Neuronal stem cell (in vitro differentiated cells): ENCODE results near the gene ELMO2.
A peak's percentile ranks its signal among the peaks of the same experiment; 100 is the strongest.

Experiments used
- DNase-seq: peaks from one replicate; pipeline ENCODE4 v3.0.0-alpha.2; 2013; ENCODE audit warnings: low spot score
- H2AFZ ChIP-seq: one replicate; pipeline ENCODE4 v1.6.1; 2013; ENCODE audit warnings: mild to moderate bottlenecking, low read length, inconsistent platforms
- H2AK5ac ChIP-seq: 2 replicates; pipeline ENCODE4 v1.6.1; 2013; ENCODE audit warnings: low read depth, mild to moderate bottlenecking, inconsistent platforms, low read length, moderate library complexity, mixed read lengths
- H2BK120ac ChIP-seq: 2 replicates; pipeline ENCODE4 v1.6.1; 2013; ENCODE audit warnings: low read depth, mild to moderate bottlenecking, inconsistent platforms, low read length, moderate library complexity, mixed read lengths
- H2BK12ac ChIP-seq: one replicate; pipeline ENCODE4 v1.6.1; 2013; ENCODE audit warnings: low read length, inconsistent platforms
- H2BK15ac ChIP-seq: 2 replicates; pipeline ENCODE4 v1.6.1; 2013; ENCODE audit warnings: mild to moderate bottlenecking, low read length, inconsistent platforms, mixed read lengths
- H2BK5ac ChIP-seq: one replicate; pipeline ENCODE4 v1.6.1; 2013; ENCODE audit warnings: inconsistent platforms, mild to moderate bottlenecking, low read length, moderate library complexity
- H3K14ac ChIP-seq: one replicate; pipeline ENCODE4 v1.6.1; 2013; ENCODE audit warnings: low read length, inconsistent platforms
- H3K18ac ChIP-seq: 2 replicates; pipeline ENCODE4 v1.6.1; 2013; ENCODE audit warnings: low read length, inconsistent platforms
- H3K23ac ChIP-seq: 2 replicates; pipeline ENCODE4 v1.6.1; 2013; ENCODE audit warnings: low read depth, mild to moderate bottlenecking, mixed read lengths, low read length, inconsistent platforms; ENCODE audit not compliant: poor library complexity
- H3K27ac ChIP-seq: replicated peaks from 3 replicates; pipeline ENCODE4 v1.5.1; 2013; ENCODE audit warnings: low read length, inconsistent platforms
- H3K27me3 ChIP-seq, 3 experiments: 2 replicates each; pipeline ENCODE4 v1.6.1; 2013; ENCODE audit warnings: low read length in 3 of 3, mild to moderate bottlenecking in 2 of 3, inconsistent platforms in 1 of 3, low read depth in 1 of 3, mixed read lengths in 1 of 3, moderate library complexity in 1 of 3; ENCODE audit not compliant: control insufficient read depth in 3 of 3, insufficient read depth in 3 of 3
- H3K36me3 ChIP-seq, 2 donors: replicated peaks in 1 of 2; 2 replicates each; pipeline ENCODE4 v1.6.1; 2013; ENCODE audit warnings: low read length in 2 of 2; ENCODE audit not compliant: control insufficient read depth in 2 of 2, insufficient read depth in 2 of 2
- H3K4ac ChIP-seq: 2 replicates; pipeline ENCODE4 v1.6.1; 2013; ENCODE audit warnings: inconsistent platforms, mild to moderate bottlenecking, low read length, moderate library complexity
- H3K4me1 ChIP-seq, 2 donors: 1 replicate in 1 of 2; 2 replicates in 1 of 2; pipeline ENCODE4 v1.6.1; 2013; ENCODE audit warnings: low read length in 2 of 2, low read depth in 1 of 2; ENCODE audit not compliant: control insufficient read depth in 2 of 2, insufficient read depth in 1 of 2
- H3K4me2 ChIP-seq: one replicate; pipeline ENCODE4 v1.6.1; 2013; ENCODE audit warnings: mild to moderate bottlenecking, low read length, inconsistent platforms; ENCODE audit not compliant: insufficient read depth, poor library complexity, severe bottlenecking
- H3K4me3 ChIP-seq, 2 donors: 2 replicates each; pipeline ENCODE4 v1.5.1; 2013; ENCODE audit warnings: low read length in 2 of 2, mild to moderate bottlenecking in 2 of 2, inconsistent platforms in 1 of 2, moderate library complexity in 1 of 2
- H3K79me1 ChIP-seq: one replicate; pipeline ENCODE4 v1.6.1; 2013; ENCODE audit warnings: low read depth, mild to moderate bottlenecking, inconsistent platforms, low read length, moderate library complexity
- H3K9ac ChIP-seq: one replicate; pipeline ENCODE4 v1.6.1; 2013; ENCODE audit warnings: mild to moderate bottlenecking, low read depth, low read length, inconsistent platforms; ENCODE audit not compliant: poor library complexity
- H3K9me3 ChIP-seq, 2 donors: replicated peaks in 1 of 2; 2 replicates each; pipeline versions ENCODE3 to v1.6.1; 2013; ENCODE audit warnings: low read length in 2 of 2, mild to moderate bottlenecking in 2 of 2, inconsistent platforms in 1 of 2, low read depth in 1 of 2, mixed read lengths in 1 of 2, moderate library complexity in 1 of 2; ENCODE audit not compliant: control insufficient read depth in 2 of 2, insufficient read depth in 1 of 2
- H4K8ac ChIP-seq: one replicate; pipeline ENCODE4 v1.6.1; 2013; ENCODE audit warnings: low read depth, mild to moderate bottlenecking, inconsistent platforms, low read length, moderate library complexity
- H4K91ac ChIP-seq: one replicate; pipeline ENCODE4 v1.6.1; 2013; ENCODE audit warnings: low read length, low read depth, mild to moderate bottlenecking, inconsistent platforms; ENCODE audit not compliant: poor library complexity
- WGBS, 2 donors: extraction: QIAGEN DNeasy Blood & Tissue Kit; methylation state at CpG; one replicate each; pipeline ENCODE4 v1.1.7; 2013; ENCODE audit warnings: missing lambda C conversion rate in 2 of 2, mixed read lengths in 1 of 2; ENCODE audit not compliant: insufficient read length in 2 of 2, insufficient replicate concordance in 1 of 2; ENCODE audit errors: extremely low coverage in 2 of 2; 5-methylcytosine and 5-hydroxymethylcytosine counted together

ELMO2 gene

DNA sequence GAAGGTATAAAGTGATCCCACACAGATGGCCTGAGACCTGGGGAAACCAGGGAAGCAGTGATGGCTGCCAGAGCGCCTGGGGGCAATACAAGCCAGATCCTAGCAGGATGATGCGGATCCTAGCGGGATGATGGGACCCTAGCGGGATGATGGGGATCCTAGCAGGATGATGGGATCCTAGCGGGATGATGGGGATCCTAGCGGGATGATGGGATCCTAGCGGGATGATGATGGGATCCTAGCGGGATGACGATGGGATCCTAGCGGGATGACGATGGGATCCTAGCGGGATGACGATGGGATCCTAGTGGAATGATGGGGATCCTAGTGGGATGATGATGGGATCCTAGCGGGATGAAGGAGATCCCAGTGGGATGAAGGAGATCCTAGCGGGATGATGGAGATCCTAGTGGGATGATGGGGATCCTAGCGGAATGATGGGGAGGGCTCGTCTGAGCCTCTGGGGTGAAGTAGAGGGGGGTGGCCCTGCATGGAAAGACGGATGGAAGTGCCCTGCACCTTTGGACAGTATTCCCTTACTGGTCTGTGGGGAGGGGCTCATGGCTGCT, 54.0 kb downstream of the ELMO2 start:
- Histone ChIP-seq H2AFZ (no peak overlapping the region), H3K79me1 (peaks cover 7% of the 10 kb centered on the region), H2BK12ac (no peak overlapping the region), H3K4ac (no peak overlapping the region), H3K14ac (no peak overlapping the region), H3K9me3 (no peaks in the 10 kb centered on the region), H3K27me3 (no peaks in the 10 kb centered on the region), H3K18ac (no peak overlapping the region), H2BK120ac (no peak overlapping the region), H3K4me2 (no peak overlapping the region), H2BK15ac (peak overlapping the region; percentile 93), H3K4me3 (no peak overlapping the region), H3K23ac (peak overlapping the region; percentile 14), H3K27ac (no peak overlapping the region), H3K36me3 (peaks cover 13 to 40% of the 10 kb centered on the region in 2 donors), H3K4me1 (peaks cover 33 to 41% of the 10 kb centered on the region in 2 donors), H3K9ac (no peak overlapping the region), H2AK5ac (no peak overlapping the region), H2BK5ac (peak overlapping the region; percentile 43), H4K91ac (no peak overlapping the region), H4K8ac (no peak overlapping the region)
- no CpG with 5 or more reads among the region's 18 CpGs for WGBS, 2 donors
- no peak for DNase-seq

DNA sequence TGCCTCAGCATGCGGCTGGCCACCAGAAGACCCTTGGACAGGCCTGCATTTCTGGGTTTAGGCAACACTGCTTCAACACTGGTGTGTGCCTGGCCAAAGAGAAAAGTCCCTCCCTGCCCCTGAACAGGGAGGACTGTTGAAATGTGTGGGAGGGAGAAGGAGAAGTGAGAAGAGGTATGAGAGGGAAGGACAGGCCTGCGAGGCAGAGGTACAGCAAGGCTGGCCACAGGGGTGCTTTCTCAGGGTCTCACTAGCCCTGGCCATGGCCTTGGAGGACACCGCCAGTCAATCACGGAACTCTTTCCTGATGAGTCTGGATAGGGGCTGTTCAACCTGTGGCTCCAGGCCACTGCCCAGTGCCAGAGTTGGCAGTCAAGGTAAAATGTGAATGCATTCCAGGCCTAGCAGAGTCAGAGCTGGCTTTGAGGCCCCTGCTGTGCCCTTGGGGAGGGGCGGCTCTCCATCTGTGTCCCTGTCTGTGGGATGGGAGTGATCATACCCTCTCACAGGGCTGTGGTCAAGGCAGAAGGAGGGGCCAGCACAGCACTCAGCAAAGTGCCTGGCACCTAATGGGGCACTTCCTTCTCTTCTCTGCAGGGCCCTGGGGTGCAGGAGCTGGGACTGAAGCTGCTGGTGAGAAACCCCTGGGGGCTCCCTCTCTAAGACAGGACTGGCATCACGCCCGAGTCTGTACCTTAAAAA, 54.9 kb downstream of the ELMO2 start:
- Histone ChIP-seq H2AK5ac (peak overlapping the region; percentile 94), H3K36me3 (peaks cover 13 to 35% of the 10 kb centered on the region in 2 donors), H2BK5ac (peak overlapping the region; percentile 43), H3K23ac (no peak overlapping the region), H3K4me2 (no peak overlapping the region), H3K4me1 (peaks cover 33 to 41% of the 10 kb centered on the region in 2 donors), H3K79me1 (peaks cover 3% of the 10 kb centered on the region), H3K27me3 (no peaks in the 10 kb centered on the region), H3K9me3 (no peaks in the 10 kb centered on the region), H4K8ac (peak overlapping the region; percentile 30), H2BK15ac (peak overlapping the region; percentile 93), H4K91ac (peak overlapping the region; percentile 92), H2BK12ac (peak overlapping the region; percentile 30), H3K18ac (peak overlapping the region; percentile 3), H3K4ac (peak overlapping the region; percentile 12), H3K4me3 (no peak overlapping the region), H2BK120ac (peak overlapping the region; percentile 93), H3K14ac (peak overlapping the region; percentile 25), H3K27ac (peak overlapping the region; percentile 90), H2AFZ (no peak overlapping the region), H3K9ac (peak overlapping the region; percentile 78)
- no peak for DNase-seq
- WGBS, 2 donors: no CpG with 5 or more reads among the region's 7 CpGs

DNA sequence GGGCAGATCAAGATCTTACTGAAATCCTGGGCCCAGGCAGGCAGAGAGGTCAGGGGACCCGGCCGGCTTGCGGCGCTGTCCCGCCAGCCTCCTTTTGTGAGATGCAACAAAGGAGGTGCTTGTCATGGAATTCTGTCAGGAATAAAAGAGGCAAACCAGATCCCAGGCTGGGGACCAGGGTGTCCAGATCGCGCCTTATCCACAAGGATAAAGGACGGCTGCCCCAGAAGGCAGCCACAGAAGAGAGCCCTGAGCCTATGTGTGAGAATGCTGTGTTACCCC, 55.5 kb downstream of the ELMO2 start:
- H2BK120ac ChIP-seq: no peak overlapping the region
- no peak overlapping the region for H3K9ac ChIP-seq
- no peak overlapping the region for H3K4ac ChIP-seq
- no peak overlapping the region for H4K91ac ChIP-seq
- peak overlapping the region; percentile 90 for H3K27ac ChIP-seq
- no CpG with 5 or more reads among the region's 8 CpGs for WGBS, 2 donors
- no peak overlapping the region for H2BK12ac ChIP-seq
- peak overlapping the region; percentile 69 for H2AFZ ChIP-seq
- H2BK5ac ChIP-seq: no peak overlapping the region
- no peak overlapping the region for H3K23ac ChIP-seq
- H3K4me1 ChIP-seq: peaks cover 33 to 41% of the 10 kb centered on the region in 2 donors
- DNase-seq: peak; percentile 68
- no peak overlapping the region for H3K14ac ChIP-seq
- no peak overlapping the region for H2BK15ac ChIP-seq
- H3K36me3 ChIP-seq: peaks cover 10 to 29% of the 10 kb centered on the region in 2 donors
- H3K9me3 ChIP-seq: no peaks in the 10 kb centered on the region
- H3K18ac ChIP-seq: peak overlapping the region; percentile 76
- H3K4me2 ChIP-seq: no peak overlapping the region
- no peaks in the 10 kb centered on the region for H3K79me1 ChIP-seq
- H2AK5ac ChIP-seq: no peak overlapping the region
- no peaks in the 10 kb centered on the region for H3K27me3 ChIP-seq
- peak overlapping the region; percentile 85 for H4K8ac ChIP-seq
- no peak overlapping the region for H3K4me3 ChIP-seq

DNA sequence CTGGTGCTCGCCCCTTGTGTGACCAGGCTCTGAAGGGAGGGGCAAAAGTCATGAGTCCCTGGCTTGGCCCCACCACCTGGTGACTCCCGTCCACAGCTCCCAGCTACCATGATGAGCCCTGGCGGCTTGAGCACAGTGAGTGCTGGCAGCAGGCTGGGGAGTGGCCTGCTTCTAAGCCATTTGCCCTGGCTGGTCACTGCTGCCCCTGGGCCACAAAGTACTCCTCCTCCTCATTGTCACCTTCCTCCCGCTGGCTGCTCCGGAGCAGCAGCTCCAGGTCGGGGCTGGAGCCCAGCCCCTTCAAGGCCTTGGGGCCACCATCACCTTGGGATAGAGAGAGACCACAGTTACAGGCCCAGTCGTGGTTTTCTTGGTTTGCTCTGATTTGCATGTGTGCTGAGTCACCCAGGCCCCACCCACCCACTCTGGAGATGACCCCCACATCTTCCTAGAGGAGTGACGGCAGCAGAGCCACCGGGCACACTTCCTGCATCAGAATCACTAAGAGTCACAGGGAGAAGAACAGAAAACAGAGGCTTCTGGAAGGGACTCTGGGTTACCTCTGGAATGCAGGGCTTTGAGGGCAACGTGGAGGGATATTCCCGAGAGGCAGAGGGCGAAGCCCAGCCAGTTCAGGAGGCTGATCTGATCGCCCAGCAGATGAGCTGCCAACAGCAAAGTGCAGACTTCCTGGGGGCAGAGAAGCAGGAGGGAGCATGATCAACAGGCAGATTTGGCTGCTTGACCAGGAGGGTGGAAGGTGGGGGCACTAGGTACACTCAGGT, 56.0 kb downstream of the ELMO2 start:
- peak; percentile 38 for DNase-seq
- Histone ChIP-seq H2BK5ac (no peak overlapping the region), H3K9ac (peak overlapping the region; percentile 65), H2AFZ (peak overlapping the region; percentile 69), H3K27me3 (no peaks in the 10 kb centered on the region), H2AK5ac (peak overlapping the region; percentile 58), H3K4me1 (peaks cover 33 to 41% of the 10 kb centered on the region in 2 donors), H3K27ac (peak overlapping the region; percentile 90), H2BK120ac (peak overlapping the region; percentile 68), H3K4me2 (no peak overlapping the region), H3K23ac (no peak overlapping the region), H3K36me3 (peaks cover 7 to 24% of the 10 kb centered on the region in 2 donors), H3K14ac (peak overlapping the region; percentile 39), H3K79me1 (no peaks in the 10 kb centered on the region), H2BK12ac (peak overlapping the region; percentile 77), H4K91ac (no peak overlapping the region), H3K18ac (peak overlapping the region; percentile 95), H3K4ac (no peak overlapping the region), H2BK15ac (peak overlapping the region; percentile 33), H4K8ac (peak overlapping the region; percentile 85), H3K9me3 (no peaks in the 10 kb centered on the region), H3K4me3 (no peak overlapping the region)
- no CpG with 5 or more reads among the region's 13 CpGs for WGBS, 2 donors
